AG09319 (cell line): ENCODE data around the gene CORO2B.

Source experiments
- DNase-seq: peaks from one replicate; pipeline ENCODE4 v3.0.0-alpha.2; 2010; ENCODE audit warnings: low read depth; ENCODE audit errors: extremely low read depth
- TF ChIP-seq, protein P1 (sequence below): IDR thresholded peaks from 2 replicates; pipeline ENCODE4 v1.5.1; 2011; ENCODE audit warnings: low read depth, mild to moderate bottlenecking, inconsistent platforms, low read length, moderate library complexity

Gene CORO2B

DNA sequence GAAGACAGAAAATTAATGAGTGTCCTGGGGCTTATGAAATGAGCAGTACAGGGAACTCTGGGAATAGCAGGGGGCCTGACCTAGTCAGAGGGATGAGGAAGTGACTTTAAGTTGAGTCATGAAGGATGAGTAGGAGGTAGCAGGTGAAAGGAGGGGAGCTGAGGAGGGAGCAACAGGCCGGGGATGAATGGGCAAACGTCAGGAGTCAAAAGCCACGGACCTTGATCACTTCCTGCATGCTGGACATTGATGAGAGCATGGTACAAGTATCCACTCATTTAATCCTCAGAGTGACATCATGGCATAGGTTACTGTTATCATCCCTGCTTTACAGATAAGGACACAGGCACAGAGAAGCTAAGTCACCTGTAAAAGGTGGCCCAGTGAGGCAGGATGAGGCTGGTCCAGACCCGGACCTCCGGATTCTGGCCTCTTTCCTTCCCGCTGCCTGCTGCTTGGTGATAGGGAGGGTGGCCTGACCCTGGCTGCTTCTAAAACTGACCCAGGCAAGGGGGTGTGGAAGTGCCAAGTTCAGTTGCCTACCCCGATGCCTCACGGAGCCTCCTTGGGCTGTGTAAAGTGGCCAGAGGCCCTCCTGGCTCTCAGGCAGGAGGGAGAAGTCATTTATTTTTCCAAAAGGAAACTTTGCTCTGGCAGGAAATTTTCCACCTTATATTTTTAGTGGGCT, 7.6 kb downstream of the CORO2B start:
- TF ChIP-seq, protein P1, sequence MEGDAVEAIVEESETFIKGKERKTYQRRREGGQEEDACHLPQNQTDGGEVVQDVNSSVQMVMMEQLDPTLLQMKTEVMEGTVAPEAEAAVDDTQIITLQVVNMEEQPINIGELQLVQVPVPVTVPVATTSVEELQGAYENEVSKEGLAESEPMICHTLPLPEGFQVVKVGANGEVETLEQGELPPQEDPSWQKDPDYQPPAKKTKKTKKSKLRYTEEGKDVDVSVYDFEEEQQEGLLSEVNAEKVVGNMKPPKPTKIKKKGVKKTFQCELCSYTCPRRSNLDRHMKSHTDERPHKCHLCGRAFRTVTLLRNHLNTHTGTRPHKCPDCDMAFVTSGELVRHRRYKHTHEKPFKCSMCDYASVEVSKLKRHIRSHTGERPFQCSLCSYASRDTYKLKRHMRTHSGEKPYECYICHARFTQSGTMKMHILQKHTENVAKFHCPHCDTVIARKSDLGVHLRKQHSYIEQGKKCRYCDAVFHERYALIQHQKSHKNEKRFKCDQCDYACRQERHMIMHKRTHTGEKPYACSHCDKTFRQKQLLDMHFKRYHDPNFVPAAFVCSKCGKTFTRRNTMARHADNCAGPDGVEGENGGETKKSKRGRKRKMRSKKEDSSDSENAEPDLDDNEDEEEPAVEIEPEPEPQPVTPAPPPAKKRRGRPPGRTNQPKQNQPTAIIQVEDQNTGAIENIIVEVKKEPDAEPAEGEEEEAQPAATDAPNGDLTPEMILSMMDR, result no peak
- no peak for DNase-seq

GRCh38 chr15:68587769-68588385, 9.1 kb downstream of the CORO2B start:
- TF ChIP-seq, protein P1, result no peak
- no peak for DNase-seq

- TF ChIP-seq, protein P1, result no peak
- DNase-seq, result no peak
These were observed 10.3 kb downstream of the CORO2B start for GRCh38 chr15:68589053-68589452.

DNA sequence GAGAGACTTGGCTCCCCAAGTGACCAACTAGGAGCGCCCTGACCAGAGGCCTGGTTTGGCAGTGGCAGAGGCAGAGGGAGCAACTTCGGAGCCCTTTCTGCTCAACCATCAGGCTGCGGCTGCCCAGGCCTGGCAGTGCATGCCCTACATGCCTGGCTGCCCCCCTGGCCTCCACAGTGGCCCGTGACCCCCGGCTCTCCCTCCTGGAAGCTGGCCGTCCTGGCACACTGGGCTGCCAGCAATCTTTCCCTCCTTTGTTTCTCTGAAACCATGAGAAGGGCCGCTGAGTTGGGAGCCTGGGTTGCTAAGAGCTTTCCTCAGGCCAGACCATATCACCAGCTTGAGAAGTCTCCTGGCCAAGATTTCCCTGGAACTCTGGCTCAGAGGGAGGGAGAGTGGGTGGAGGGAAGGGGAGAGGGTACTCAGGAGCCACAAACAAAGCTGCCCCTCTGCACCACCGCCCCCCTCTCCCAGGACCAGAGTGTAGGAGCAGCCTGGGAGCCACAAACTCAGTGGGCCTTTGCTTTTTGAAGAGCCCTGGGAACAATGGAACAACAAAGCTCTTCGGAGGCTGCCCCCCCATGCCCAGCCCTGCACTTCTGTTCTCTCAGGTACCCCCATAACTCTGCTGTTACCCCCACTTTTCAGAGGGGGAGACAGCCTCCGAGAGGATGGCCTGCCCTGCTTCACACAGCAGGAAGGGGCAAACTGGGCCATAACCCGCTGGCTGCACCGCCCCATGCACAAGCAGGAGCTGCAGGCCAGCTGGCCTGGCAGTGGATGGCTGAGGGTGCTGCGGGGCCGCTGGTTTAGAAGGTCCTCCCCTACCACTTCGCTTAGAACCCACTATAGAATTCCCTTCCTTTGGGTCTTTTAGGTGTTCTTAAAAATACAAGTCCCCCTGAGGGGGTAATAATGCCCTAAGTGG, 11.3 kb downstream of the CORO2B start:
- no peak for DNase-seq
- TF ChIP-seq, protein P1, result no peak

DNA sequence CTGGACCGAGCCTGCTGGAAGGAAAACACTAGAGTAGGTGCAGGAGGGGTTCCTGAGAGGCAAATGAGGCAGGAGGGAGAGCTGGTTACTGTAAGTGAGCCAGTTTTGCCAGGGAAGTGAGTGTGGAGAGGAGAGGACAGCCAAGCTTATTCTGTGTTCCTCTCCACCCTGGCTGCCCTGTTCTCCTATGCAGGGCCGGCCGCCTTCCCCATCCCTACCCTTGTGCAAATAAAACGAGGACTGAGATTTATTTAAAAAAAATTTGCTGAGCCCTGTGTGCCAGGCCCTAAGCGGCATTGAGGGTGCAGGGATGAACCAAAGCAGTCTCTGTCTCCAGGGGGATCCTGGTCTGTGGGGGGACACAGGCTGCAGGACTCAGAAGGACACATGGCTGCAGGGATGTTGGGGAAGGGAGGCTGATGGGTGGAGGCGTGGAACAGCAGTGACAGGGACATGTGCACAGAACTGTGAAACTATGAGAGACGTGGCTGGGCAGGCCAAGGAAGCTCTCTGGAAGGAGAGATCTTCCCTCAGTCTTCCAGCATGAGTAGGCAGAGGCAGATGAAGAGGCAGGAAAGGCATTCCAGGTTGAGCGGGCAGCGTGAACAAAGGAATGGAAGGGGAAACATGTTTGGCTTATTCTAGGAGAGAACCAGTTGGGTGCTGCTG, 12.1 kb downstream of the CORO2B start:
- DNase-seq, result no peak
- TF ChIP-seq, protein P1, result no peak

- TF ChIP-seq, protein P1, result no peak
- no peak for DNase-seq
These were observed 13.3 kb downstream of the CORO2B start for GRCh38 chr15:68592054-68592453.
